Stomach (tissue), 4 donors: ENCODE results near the gene RMDN3.

Experiments used
- CTCF ChIP-seq, 7 experiments: fragments of 450-650 bp in 4 of 7; fragments of 200-600 bp in 3 of 7; sonication (generic) in 3 of 7; IDR thresholded peaks; one replicate each; pipeline ENCODE4 v1.5.1; 2016 to 2019; ENCODE audit warnings: antibody characterized with exemption in 7 of 7, control low read depth in 2 of 7, mild to moderate bottlenecking in 1 of 7
- EP300 ChIP-seq: sonication (generic); formaldehyde crosslinking; IDR thresholded peaks from one replicate; pipeline ENCODE4 v1.6.1; 2017; ENCODE audit warnings: antibody characterized with exemption
- POLR2A ChIP-seq, 4 donors: fragments of 450-650 bp; IDR thresholded peaks; one replicate each; pipeline ENCODE4 v1.6.1; 2016; ENCODE audit warnings: antibody characterized with exemption in 4 of 4, control low read depth in 2 of 4, mild to moderate bottlenecking in 1 of 4, moderate library complexity in 1 of 4

- no peak for TF ChIP-seq CTCF (IDR thresholded peaks at IDR 0.05)
- TF ChIP-seq EP300, result no peak
- no peak for TF ChIP-seq POLR2A (IDR thresholded peaks at IDR 0.05)
These were observed 17.0 kb upstream of the RMDN3 start for GRCh38 chr15:40772014-40772413.
